Urothelium cell line (cell line): Measurements from ENCODE around the gene RNF112.
"Not testable (repeated sequence)": the region's sequence is repeated elsewhere in the genome, so short reads cannot be mapped to it uniquely, and the experiment has no call there.

Experiments used
- DNase-seq: peaks from one replicate; pipeline ENCODE4 v3.0.0; 2011; ENCODE audit warnings: low spot score, mixed read lengths
- FAIRE-seq: peaks from 2 replicates; lab custom pipeline; 2011; peaks lifted over from hg19 to GRCh38; lab: Jason Lieb, UNC

Gene RNF112

GRCh38 chr17:19445105-19445504 lies 34.1 kb downstream of the RNF112 start:
- no peak for FAIRE-seq
- no peak for DNase-seq

DNA sequence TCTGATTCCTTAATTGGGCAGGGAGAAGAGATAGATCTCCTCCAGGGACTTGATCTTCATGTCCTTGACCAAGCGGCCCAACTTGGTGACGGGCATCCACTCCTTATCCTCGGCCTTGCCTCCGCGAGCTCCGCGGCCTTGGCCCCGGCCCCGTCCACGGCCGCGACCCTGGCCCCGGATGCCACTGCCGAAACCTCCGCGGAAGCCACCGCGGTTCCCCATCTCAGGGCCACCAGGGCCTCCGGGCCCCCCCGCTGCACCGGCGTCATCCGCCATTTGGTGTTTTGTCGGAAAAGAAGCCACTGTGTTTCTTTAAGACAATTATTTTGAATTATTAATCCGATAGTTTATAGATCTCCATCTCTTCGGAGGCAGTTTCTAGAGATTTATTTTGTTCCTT lies 35.5 kb downstream of the RNF112 start:
- FAIRE-seq, DNase-seq: not testable (repeated sequence)

DNA sequence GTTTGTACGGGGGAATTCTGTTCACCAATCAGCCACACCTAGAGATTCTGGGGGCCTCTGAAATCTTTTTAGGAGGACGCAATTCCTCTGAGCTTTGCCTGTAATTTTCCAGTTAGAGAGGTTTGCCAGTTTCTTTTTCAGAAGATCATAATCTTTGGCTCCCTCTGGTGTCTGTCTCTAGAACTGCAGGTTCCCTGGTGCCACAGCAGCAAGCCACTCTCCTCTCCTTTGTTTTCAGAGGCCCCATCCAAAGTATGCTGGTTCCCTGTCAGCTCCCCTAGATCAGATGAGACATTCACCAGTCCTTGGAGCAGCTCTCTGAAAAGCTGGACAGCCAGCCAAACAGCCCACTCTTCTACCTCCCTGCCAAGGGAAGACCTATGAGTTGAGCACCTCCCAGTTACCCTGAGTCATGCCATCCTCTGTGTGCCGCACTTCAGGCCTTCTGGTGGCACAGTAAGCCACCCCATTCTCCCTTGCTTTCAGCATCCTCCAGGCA lies 36.1 kb downstream of the RNF112 start:
- DNase-seq (peak; percentile 78), FAIRE-seq (no peak)

- peak; percentile 40 for DNase-seq
- no peak for FAIRE-seq
Observed at GRCh38 chr17:19448341-19449268, 37.6 kb downstream of the RNF112 start.

- no peak for FAIRE-seq
- no peak for DNase-seq
Observed at GRCh38 chr17:19449656-19450055, 38.6 kb downstream of the RNF112 start.

DNA sequence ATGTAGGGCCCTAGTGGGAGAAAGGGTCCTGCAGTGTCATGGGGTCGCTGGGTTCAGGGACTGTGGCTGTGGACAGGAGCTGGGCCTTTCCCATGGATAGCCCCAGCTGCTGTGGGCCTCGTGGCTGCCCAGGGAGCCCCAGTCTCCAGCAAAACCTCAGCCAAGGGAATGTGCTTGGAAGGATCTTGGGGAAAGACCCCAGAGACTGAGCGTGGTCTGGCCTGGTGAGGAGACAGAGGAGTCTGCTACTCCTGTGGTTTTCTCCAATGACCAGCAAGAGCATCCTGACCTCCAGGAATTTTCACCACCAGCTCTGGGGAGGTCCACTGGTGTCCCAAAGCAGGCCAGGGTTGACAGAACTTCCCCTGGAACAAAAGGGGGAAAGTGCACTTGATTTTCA lies 42.3 kb downstream of the RNF112 start:
- no peak for FAIRE-seq
- no peak for DNase-seq

- no peak for DNase-seq
- FAIRE-seq: no peak
Observed at GRCh38 chr17:19454074-19454473, 43.0 kb downstream of the RNF112 start.

DNA sequence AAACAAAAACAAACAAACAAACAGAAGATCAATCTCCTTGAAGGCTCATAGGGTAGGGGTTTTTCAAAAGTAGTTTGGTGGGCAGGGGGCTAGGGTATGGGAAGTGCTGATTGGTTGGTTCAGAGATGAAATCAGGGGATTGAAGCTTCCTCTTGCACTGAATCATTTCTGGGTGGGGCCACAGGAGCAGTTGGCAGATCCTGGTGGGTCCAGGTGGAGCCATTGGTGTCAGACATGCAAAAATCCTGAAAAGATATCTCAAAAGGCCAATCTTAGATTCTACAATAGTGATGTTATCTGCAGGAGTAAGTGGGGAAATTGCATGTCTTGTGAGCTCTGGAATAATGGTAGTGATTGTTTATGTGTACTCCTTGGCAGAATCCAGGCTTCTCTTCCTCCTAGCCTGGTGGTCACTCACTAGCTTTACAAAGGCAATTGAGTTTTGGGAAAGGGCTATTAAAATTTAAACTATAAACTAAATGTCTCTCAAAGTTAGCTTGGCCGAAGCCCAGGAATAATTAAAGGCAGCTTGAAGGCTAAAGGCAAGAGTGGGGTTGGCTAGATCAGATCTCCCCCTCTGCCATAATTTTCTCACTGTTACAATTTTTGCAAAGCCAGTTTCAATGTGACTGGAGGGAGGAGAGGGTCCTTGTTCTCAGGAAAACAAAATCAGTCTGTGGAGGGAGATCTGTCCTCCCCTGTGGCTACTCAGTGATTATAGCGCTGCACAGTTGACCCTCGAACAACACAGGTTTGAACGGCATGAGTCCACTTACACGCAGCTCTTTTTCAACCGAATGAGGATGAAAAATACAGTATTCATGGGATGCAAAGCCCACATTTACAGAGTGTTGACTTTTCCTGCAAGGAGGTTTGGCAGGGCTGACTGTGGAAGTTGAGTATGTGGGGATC lies 45.2 kb downstream of the RNF112 start:
- no peak for DNase-seq

DNA sequence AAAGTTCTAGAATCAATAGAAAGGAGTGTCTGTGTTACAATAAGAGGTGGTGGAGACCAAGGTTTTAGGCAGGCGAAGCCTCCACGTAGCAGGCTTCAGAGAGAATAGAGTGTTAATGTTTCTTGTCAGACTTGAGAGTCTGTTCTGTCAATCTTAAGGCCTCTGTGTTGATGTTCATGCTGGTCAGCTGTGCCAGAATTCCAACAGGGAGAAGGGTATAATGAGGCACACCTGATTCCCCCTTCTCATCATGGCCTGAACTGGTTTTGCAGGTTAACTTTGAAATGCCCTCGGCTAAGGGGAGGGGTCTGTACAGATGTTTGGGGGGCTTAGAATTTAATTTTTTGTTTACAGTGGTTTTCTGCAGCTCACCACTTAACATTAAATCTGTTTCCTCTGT lies 46.0 kb downstream of the RNF112 start:
- no peak for FAIRE-seq
- no peak for DNase-seq

More for the DNA sequence above, 45.2 kb downstream of the RNF112 start:
- no peak for FAIRE-seq

- FAIRE-seq: no peak
- DNase-seq: no peak
Observed at GRCh38 chr17:19457830-19458271, 46.8 kb downstream of the RNF112 start.

- not testable (repeated sequence) for FAIRE-seq
Observed at GRCh38 chr17:19458481-19458880, 47.4 kb downstream of the RNF112 start.

DNA sequence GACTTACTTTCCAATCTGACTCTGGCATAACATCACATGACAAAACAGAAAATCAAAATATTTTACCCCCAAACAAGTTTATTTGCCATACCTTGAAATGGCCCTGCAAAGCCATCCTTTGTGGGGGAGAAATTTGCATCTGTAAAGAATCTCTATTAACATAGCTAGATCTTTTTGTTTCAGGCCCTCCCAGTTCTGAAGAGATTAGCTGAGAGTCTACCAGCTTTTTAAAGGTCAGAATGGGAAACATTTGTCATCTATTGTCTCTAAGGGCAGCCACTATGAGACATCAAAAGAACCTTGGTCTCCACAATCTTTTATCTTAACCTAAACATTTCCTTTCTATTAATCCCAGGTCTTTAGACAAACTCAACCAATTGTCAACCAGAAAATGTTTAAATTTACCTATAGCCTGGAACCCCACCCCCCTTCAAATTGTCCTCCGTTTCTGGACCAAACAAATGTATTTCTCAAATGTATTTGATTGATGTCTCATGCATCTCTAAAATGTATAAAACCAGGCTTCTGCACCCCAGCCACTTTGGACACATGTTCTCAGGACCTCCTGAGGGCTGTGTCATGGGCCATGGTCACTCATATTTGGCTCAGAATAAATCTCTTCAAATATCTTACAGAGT lies 48.1 kb downstream of the RNF112 start:
- FAIRE-seq, DNase-seq: not testable (repeated sequence)

More at GRCh38 chr17:19458481-19458880, 47.4 kb downstream of the RNF112 start:
- DNase-seq: not testable (repeated sequence)

DNA sequence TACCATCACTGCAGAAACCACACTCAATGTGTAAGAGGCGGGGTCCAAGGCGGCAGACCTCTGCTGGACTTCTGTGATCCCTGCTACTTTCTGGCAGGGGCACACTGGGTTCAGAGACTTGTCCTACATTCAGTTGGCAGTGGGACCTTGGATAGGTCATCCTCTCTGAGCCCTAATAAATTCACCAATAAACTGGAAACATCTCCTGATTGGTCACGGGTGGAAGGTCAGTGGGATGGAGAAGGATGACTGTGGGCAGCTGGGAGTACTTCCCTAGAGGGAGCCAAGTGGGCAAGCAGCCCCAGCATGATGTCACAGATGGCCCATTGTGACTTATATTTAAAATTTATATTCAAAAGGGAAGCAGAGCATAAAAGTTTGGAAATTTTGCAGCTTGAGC lies 49.7 kb downstream of the RNF112 start:
- FAIRE-seq (no peak), DNase-seq (no peak)

DNA sequence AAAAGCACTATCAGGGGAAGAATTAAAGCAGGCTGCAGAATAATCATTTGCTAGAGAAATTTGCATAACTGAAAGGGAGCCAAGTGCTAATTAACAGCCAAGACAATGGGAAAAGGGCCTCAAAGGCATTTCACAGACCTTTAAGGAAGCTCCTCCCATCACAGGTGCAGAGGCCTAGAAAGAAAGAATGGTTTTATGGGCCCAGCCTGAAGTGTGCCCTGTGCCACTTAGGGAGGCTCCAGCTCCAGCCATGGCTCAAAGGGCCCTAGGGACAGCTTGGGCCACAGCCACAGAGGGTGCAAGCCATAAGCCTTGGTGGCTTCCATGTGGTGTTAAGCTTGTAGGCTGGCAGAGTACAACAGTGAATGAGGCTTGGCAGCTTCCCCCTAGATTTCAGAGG lies 50.1 kb downstream of the RNF112 start:
- FAIRE-seq (no peak), DNase-seq (no peak)

GRCh38 chr17:19461681-19462080 lies 50.6 kb downstream of the RNF112 start:
- DNase-seq: no peak
- no peak for FAIRE-seq

DNA sequence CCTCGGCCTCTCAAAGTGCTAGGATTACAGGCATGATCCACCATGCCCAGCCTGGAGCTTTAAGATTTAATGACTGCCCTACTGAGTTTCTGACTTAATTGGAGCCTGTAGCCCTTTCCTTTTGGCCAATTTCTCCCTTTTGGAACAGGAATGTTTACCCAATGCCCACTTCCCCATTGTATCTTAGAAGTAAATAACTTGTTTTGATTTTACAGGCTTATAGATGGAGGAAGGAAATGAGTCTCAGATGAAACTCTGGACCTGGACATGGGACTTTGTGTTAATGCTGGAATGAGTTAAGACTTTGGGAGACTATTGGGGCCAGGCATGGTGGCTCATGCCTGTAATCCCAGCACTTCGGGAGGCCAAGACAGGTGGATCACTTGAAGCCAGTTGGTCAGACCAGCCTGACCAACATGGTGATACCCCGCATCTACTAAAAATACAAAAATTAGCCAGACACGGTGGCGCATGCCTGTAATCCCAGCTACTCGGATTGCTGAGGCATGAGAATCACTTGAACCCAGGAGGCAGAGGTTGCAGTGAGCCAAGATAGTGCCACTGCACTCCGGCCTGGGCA lies 51.5 kb downstream of the RNF112 start:
- FAIRE-seq, DNase-seq: not testable (repeated sequence)

GRCh38 chr17:19464031-19465026 lies 53.3 kb downstream of the RNF112 start:
- FAIRE-seq (no peak), DNase-seq (no peak)
